ENCODE data around the gene ING1.
A peak's percentile ranks its signal among the peaks of the same experiment; 100 is the strongest.

ING1 gene

DNA sequence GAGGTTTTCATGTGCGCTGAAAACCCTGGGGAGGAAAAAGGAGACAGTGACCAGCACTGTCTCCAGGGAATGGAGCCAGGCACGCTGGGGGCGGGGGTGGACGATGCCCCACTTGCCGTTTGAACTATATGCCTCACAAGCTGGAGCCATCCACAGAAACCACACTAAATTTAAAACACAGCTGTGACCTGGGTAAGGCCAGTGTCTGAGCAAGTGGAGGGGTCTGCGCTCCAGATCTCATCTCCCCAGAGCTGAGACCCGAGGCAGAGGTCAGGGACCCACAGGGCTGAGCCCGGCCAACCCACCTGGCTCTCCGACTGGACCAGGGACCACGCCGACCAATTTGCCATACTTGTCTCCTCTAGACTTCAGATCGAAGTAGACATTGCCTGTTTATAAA lies 30.8 kb upstream of the ING1 start:
- H3K27ac ChIP-seq (replicated peaks) = no peak overlapping the region
- DNase-seq (ENCODE audit: low read depth in 1 of 2, low spot score in 1 of 2) = no peak
- no peaks in the 10 kb centered on the region for H3K27me3 ChIP-seq (ENCODE audit: insufficient read depth, poor library complexity, severe bottlenecking)
- no peak for TF ChIP-seq POLR2AphosphoS5 (IDR thresholded peaks at IDR 0.05; ENCODE audit: low read depth)
- TF ChIP-seq, protein P1, sequence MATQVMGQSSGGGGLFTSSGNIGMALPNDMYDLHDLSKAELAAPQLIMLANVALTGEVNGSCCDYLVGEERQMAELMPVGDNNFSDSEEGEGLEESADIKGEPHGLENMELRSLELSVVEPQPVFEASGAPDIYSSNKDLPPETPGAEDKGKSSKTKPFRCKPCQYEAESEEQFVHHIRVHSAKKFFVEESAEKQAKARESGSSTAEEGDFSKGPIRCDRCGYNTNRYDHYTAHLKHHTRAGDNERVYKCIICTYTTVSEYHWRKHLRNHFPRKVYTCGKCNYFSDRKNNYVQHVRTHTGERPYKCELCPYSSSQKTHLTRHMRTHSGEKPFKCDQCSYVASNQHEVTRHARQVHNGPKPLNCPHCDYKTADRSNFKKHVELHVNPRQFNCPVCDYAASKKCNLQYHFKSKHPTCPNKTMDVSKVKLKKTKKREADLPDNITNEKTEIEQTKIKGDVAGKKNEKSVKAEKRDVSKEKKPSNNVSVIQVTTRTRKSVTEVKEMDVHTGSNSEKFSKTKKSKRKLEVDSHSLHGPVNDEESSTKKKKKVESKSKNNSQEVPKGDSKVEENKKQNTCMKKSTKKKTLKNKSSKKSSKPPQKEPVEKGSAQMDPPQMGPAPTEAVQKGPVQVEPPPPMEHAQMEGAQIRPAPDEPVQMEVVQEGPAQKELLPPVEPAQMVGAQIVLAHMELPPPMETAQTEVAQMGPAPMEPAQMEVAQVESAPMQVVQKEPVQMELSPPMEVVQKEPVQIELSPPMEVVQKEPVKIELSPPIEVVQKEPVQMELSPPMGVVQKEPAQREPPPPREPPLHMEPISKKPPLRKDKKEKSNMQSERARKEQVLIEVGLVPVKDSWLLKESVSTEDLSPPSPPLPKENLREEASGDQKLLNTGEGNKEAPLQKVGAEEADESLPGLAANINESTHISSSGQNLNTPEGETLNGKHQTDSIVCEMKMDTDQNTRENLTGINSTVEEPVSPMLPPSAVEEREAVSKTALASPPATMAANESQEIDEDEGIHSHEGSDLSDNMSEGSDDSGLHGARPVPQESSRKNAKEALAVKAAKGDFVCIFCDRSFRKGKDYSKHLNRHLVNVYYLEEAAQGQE (IDR thresholded peaks at IDR 0.05; ENCODE audit: insufficient replicate concordance, low read depth) = no peak
- no peak for TF ChIP-seq SPI1 (IDR thresholded peaks at IDR 0.05; ENCODE audit: borderline replicate concordance, low read depth)
- no peak for TF ChIP-seq GABPA (IDR thresholded peaks at IDR 0.05; ENCODE audit: low read depth)
- TF ChIP-seq, protein P2, sequence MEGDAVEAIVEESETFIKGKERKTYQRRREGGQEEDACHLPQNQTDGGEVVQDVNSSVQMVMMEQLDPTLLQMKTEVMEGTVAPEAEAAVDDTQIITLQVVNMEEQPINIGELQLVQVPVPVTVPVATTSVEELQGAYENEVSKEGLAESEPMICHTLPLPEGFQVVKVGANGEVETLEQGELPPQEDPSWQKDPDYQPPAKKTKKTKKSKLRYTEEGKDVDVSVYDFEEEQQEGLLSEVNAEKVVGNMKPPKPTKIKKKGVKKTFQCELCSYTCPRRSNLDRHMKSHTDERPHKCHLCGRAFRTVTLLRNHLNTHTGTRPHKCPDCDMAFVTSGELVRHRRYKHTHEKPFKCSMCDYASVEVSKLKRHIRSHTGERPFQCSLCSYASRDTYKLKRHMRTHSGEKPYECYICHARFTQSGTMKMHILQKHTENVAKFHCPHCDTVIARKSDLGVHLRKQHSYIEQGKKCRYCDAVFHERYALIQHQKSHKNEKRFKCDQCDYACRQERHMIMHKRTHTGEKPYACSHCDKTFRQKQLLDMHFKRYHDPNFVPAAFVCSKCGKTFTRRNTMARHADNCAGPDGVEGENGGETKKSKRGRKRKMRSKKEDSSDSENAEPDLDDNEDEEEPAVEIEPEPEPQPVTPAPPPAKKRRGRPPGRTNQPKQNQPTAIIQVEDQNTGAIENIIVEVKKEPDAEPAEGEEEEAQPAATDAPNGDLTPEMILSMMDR (IDR thresholded peaks at IDR 0.05; ENCODE audit: insufficient read depth, low read length) = no peak
- no peak overlapping the region for H3K4me3 ChIP-seq (replicated peaks; ENCODE audit: insufficient read depth, low read length)

DNA sequence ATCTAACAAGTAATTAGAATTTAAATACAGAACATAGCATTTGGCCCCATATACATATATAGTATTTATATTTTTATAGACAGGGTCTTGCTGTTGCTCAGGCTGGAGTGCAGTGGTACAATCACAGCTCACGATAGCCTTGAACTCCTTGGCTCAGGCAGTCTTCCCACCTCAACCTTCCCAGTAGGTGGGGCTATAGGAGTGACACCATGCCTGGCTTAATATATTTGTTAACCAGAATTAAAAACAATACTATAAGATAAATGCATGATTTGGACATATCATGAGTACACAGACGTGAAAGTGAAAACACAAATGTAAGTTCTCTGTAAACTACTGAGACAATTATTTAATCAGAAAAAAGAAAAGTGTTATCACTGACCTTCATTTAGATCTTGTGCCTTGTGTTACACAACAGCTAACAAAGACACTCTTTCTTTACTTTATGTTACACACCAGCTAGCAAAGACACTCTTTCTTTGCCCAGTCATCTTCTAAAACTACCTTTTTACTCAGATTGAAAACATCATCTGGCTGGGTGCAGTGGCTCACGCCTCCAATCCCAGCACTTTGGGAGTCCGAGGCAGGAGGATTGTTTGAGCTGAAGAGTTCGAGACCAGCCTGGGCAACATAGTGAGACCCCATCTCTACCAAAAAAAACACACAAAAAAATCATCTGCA lies 30.2 kb upstream of the ING1 start:
- DNase-seq (ENCODE audit: low read depth in 1 of 2, low spot score in 1 of 2) = peak in 1 of 2 experiments; percentile 47
- TF ChIP-seq POLR2AphosphoS5 (IDR thresholded peaks at IDR 0.05; ENCODE audit: low read depth) = no peak
- TF ChIP-seq GABPA (IDR thresholded peaks at IDR 0.05; ENCODE audit: low read depth) = no peak
- TF ChIP-seq, protein P1 (IDR thresholded peaks at IDR 0.05; ENCODE audit: insufficient replicate concordance, low read depth) = no peak
- TF ChIP-seq, protein P2 (IDR thresholded peaks at IDR 0.05; ENCODE audit: insufficient read depth, low read length) = peak; percentile 18
- H3K27ac ChIP-seq (replicated peaks) = no peak overlapping the region
- no peaks in the 10 kb centered on the region for H3K27me3 ChIP-seq (ENCODE audit: insufficient read depth, poor library complexity, severe bottlenecking)
- H3K4me3 ChIP-seq (replicated peaks; ENCODE audit: insufficient read depth, low read length) = no peak overlapping the region

DNA sequence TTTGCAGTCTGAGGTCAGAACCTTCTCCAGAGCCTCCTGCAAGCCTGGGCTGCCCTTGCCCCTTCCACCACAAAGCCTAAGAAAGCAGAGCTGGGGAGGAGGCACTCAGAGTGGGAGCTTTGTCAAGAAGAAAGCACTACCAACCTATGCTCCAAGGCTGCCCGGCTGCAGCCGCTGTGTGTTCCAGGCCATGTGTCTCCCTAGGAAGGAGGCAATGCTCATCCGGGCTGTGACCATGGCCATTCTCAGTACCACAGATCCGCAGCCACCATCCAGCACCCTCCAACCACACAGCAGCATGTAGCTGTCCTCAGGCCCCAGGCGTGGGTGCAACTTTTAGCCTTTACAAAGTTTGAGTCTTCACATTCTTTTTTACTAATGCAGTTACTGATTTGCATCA lies 29.6 kb upstream of the ING1 start:
- no peak for DNase-seq (ENCODE audit: low read depth in 1 of 2, low spot score in 1 of 2)
- H3K4me3 ChIP-seq (replicated peaks; ENCODE audit: insufficient read depth, low read length) = no peak overlapping the region
- TF ChIP-seq POLR2AphosphoS5 (IDR thresholded peaks at IDR 0.05; ENCODE audit: low read depth) = no peak
- TF ChIP-seq SPI1 (IDR thresholded peaks at IDR 0.05; ENCODE audit: borderline replicate concordance, low read depth) = no peak
- no peak for TF ChIP-seq GABPA (IDR thresholded peaks at IDR 0.05; ENCODE audit: low read depth)
- TF ChIP-seq, protein P1 (IDR thresholded peaks at IDR 0.05; ENCODE audit: insufficient replicate concordance, low read depth) = no peak
- TF ChIP-seq, protein P2 (IDR thresholded peaks at IDR 0.05; ENCODE audit: insufficient read depth, low read length) = no peak

More for the DNA sequence above, 29.6 kb upstream of the ING1 start:
- Histone ChIP-seq H3K27ac (replicated peaks) (no peak overlapping the region), H3K27me3 (ENCODE audit: insufficient read depth, poor library complexity, severe bottlenecking) (no peaks in the 10 kb centered on the region)
